HG02884 (cell line): ENCODE measurements around the gene DPAGT1.
"Not testable (repeated sequence)": the region's sequence is repeated elsewhere in the genome, so short reads cannot be mapped to it uniquely, and the experiment has no call there.

Experiments
- ATAC-seq: cut with Tn5 transposase; IDR thresholded peaks from one replicate; pipeline ENCODE4 v1.9.1; 2021; ENCODE audit warnings: mild to moderate bottlenecking, moderate library complexity; ENCODE audit not compliant: unreplicated experiment

The DPAGT1 gene

GRCh38 chr11:119116235-119116594 is 14.6 kb upstream of the DPAGT1 start:
- ATAC-seq, result no peak

- ATAC-seq, result no peak
Measured at GRCh38 chr11:119115484-119116234, 14.0 kb upstream of the DPAGT1 start.

- no peak for ATAC-seq
Measured at GRCh38 chr11:119114351-119114750, 12.7 kb upstream of the DPAGT1 start.

GRCh38 chr11:119113716-119114115 is 12.1 kb upstream of the DPAGT1 start:
- ATAC-seq, result no peak

GRCh38 chr11:119112314-119113020 is 10.8 kb upstream of the DPAGT1 start:
- ATAC-seq, result no peak

- no peak for ATAC-seq
Measured at GRCh38 chr11:119111361-119111925, 9.8 kb upstream of the DPAGT1 start.

GRCh38 chr11:119110439-119110838 is 8.8 kb upstream of the DPAGT1 start:
- ATAC-seq, result no peak

- ATAC-seq, result no peak
Measured at GRCh38 chr11:119109843-119110242, 8.2 kb upstream of the DPAGT1 start.

GRCh38 chr11:119108857-119109221 is 7.2 kb upstream of the DPAGT1 start:
- no peak for ATAC-seq

- no peak for ATAC-seq
Measured at GRCh38 chr11:119108146-119108856, 6.6 kb upstream of the DPAGT1 start.

GRCh38 chr11:119107538-119108145 is 6.0 kb upstream of the DPAGT1 start:
- ATAC-seq, result peak; percentile 28

GRCh38 chr11:119106564-119107537 is 5.2 kb upstream of the DPAGT1 start, which contains the start of gene C2CD2L:
Gene C2CD2L, plus strand, starts transcription at chr11:119107344. Its CDS starts 398 bp downstream, at chr11:119107742.
- peak; percentile 64 for ATAC-seq

GRCh38 chr11:119103793-119104192 is 2.1 kb upstream of the DPAGT1 start:
- ATAC-seq, result no peak

GRCh38 chr11:119103161-119103664 is 1.6 kb upstream of the DPAGT1 start:
- ATAC-seq, result not testable (repeated sequence)

GRCh38 chr11:119100994-119101758 is 477 bp downstream of the DPAGT1 start:
- ATAC-seq, result no peak

- no peak for ATAC-seq
Measured at GRCh38 chr11:119100246-119100970, 1.2 kb downstream of the DPAGT1 start.

- ATAC-seq, result no peak
Measured at GRCh38 chr11:119099711-119100110, 1.9 kb downstream of the DPAGT1 start.
